Endothelial cell of umbilical vein (primary cell): ENCODE results near the gene CIAO1. TPM values are rescaled to one million over a fixed set of nuclear protein-coding genes. Genes with fewer than 3 reads are reported as not detected.

Experiments
- BruUV-seq: library from RNA; stranded (reverse); fragments of 400-500 nt; replicated peaks from 2 replicates; lab custom pipeline; 2021; lab: Mats Ljungman, UMichigan
- CTCF ChIA-PET: fragments of 300-600, 350-600 bp; sonication (Branson Sonifier 250); formaldehyde crosslinking; loops from one replicate; lab custom pipeline; 2021; ENCODE audit warnings: antibody characterized with exemption, inconsistent platforms; lab: Charles Lee
- POLR2A ChIA-PET: fragments of 300-600, 350-600 bp; sonication (Branson Sonifier 250); formaldehyde crosslinking; loops from one replicate; lab custom pipeline; 2021; ENCODE audit warnings: antibody characterized with exemption, inconsistent platforms; lab: Charles Lee
- DNase-seq: peaks from one replicate; pipeline ENCODE4 v3.0.0-alpha.2; 2011; ENCODE audit warnings: low read depth, low spot score
- FAIRE-seq: peaks from 2 replicates; lab custom pipeline; 2011; peaks lifted over from hg19 to GRCh38; lab: Jason Lieb, UNC
- H2AFZ ChIP-seq: 2 replicates; pipeline ENCODE4 v1.6.0; 2012; ENCODE audit warnings: low read depth, low read length, control low read depth, inconsistent platforms
- H3K27ac ChIP-seq: 2 replicates; pipeline ENCODE4 v1.5.1; 2011; ENCODE audit warnings: low read depth, mild to moderate bottlenecking, control low read depth, low read length, moderate library complexity; ENCODE audit not compliant: insufficient read depth
- H3K27me3 ChIP-seq, 2 experiments: 2 replicates each; pipeline versions ENCODE4 v1.6.0 to v1.6.1; 2011; ENCODE audit warnings: low read length in 2 of 2, mixed read lengths in 1 of 2; ENCODE audit not compliant: control insufficient read depth in 2 of 2, insufficient read depth in 2 of 2
- H3K36me3 ChIP-seq, 2 experiments: 2 replicates in 1 of 2; 3 replicates in 1 of 2; pipeline ENCODE4 v1.5.1; 2011; ENCODE audit warnings: low read length in 2 of 2, mild to moderate bottlenecking in 1 of 2, moderate library complexity in 1 of 2; ENCODE audit not compliant: control insufficient read depth in 2 of 2, insufficient read depth in 2 of 2; ENCODE audit errors: extremely low read depth in 1 of 2
- H3K4me1 ChIP-seq: 3 replicates; pipeline ENCODE4 v1.5.1; 2011; ENCODE audit warnings: mild to moderate bottlenecking, low read length; ENCODE audit not compliant: control insufficient read depth, insufficient read depth; ENCODE audit errors: extremely low read depth
- H3K4me2 ChIP-seq: 2 replicates; pipeline ENCODE4 v1.6.1; 2011; ENCODE audit warnings: low read length, control low read depth, mixed read lengths; ENCODE audit not compliant: insufficient read depth
- H3K4me3 ChIP-seq, 3 experiments: fragments of 200-600 bp in 1 of 3; sonication (generic), shearing (Covaris generic) in 1 of 3; replicated peaks in 1 of 3; 2 replicates each; pipeline ENCODE4 v1.5.1; 2011 to 2016; ENCODE audit warnings: control low read depth in 3 of 3, low read length in 3 of 3, mild to moderate bottlenecking in 2 of 3, inconsistent platforms in 1 of 3, low read depth in 1 of 3, moderate library complexity in 1 of 3; ENCODE audit not compliant: insufficient read depth in 1 of 3
- H3K79me2 ChIP-seq: 2 replicates; pipeline ENCODE4 v1.6.0; 2012; ENCODE audit warnings: low read length, inconsistent platforms; ENCODE audit not compliant: control insufficient read depth, insufficient read depth
- H3K9ac ChIP-seq: replicated peaks from 2 replicates; pipeline ENCODE3; 2011; ENCODE audit warnings: low read length, control low read depth; ENCODE audit not compliant: insufficient read depth; ENCODE audit errors: extremely low read depth
- H3K9me1 ChIP-seq: replicated peaks from 3 replicates; pipeline ENCODE4 v1.6.0; 2011; ENCODE audit warnings: mild to moderate bottlenecking, low read length; ENCODE audit not compliant: control insufficient read depth, insufficient read depth; ENCODE audit errors: extremely low read depth
- H3K9me3 ChIP-seq: replicated peaks from 2 replicates; pipeline ENCODE4 v1.5.1; 2012; ENCODE audit warnings: low read length, inconsistent platforms; ENCODE audit not compliant: control insufficient read depth, insufficient read depth
- H4K20me1 ChIP-seq: replicated peaks from 2 replicates; pipeline ENCODE3; 2011; ENCODE audit warnings: mild to moderate bottlenecking, low read length; ENCODE audit not compliant: control insufficient read depth, insufficient read depth; ENCODE audit errors: extremely low read depth
- EZH2 ChIP-seq: IDR thresholded peaks from 2 replicates; pipeline ENCODE4 v1.6.1; 2012; ENCODE audit warnings: borderline replicate concordance, low read depth, mild to moderate bottlenecking, moderate library complexity, low read length, inconsistent platforms; ENCODE audit not compliant: severe bottlenecking
- FOS ChIP-seq: IDR thresholded peaks from 2 replicates; pipeline ENCODE4 v1.6.1; 2011; ENCODE audit warnings: mild to moderate bottlenecking, low read length, moderate library complexity, borderline replicate concordance; ENCODE audit not compliant: insufficient read depth
- GATA2 ChIP-seq: IDR thresholded peaks from 2 replicates; pipeline ENCODE4 v1.7.0; 2011; ENCODE audit warnings: low read depth, mild to moderate bottlenecking, moderate library complexity, mixed read lengths, low read length; ENCODE audit not compliant: insufficient read length, insufficient read depth
- JUN ChIP-seq: IDR thresholded peaks from 2 replicates; pipeline ENCODE4 v1.6.1; 2011; ENCODE audit warnings: borderline replicate concordance, low read depth; ENCODE audit not compliant: insufficient read length, insufficient read depth
- MYC ChIP-seq: IDR thresholded peaks from one replicate; pipeline ENCODE4 v1.6.1; 2011; ENCODE audit warnings: mild to moderate bottlenecking, low read depth, low read length
- POLR2A ChIP-seq: IDR thresholded peaks from 2 replicates; pipeline ENCODE4 v1.6.1; 2012; ENCODE audit warnings: low read depth, mild to moderate bottlenecking, control low read depth, low read length
- POLR2AphosphoS5 ChIP-seq: IDR thresholded peaks from 2 replicates; pipeline ENCODE4 v1.6.1; 2012; ENCODE audit warnings: low read depth, mild to moderate bottlenecking, control low read depth, low read length, moderate library complexity; ENCODE audit not compliant: insufficient read depth
- dilution Hi-C: fragments of 300-500 bp; cut with MboI; formaldehyde crosslinking; loops from one replicate; pipeline ENCODE4 v1.15.0; 2019; ENCODE audit warnings: low sequenced_read_pairs; ENCODE audit not compliant: extremely low pct_ligation_motif_present
- intact Hi-C: fragments of 100-400 bp; cut with micrococcal nuclease; formaldehyde crosslinking; loops from one replicate; pipeline ENCODE4 v1.10.0; 2022
- polyA plus RNA-seq, 4 experiments: library from polyadenylated mRNA; depleted of rRNA in 3 of 4; stranded (reverse) in 3 of 4; unstranded in 1 of 4; fragments of >200 nt; gene quantifications; 2 replicates each; pipeline versions ENCODE4 v1.2.1 to v1.2.3, GENCODE V29; 2011 to 2012; ENCODE audit warnings: missing spikeins in 1 of 4
- total RNA-seq: library from RNA; stranded (reverse); gene quantifications from 2 replicates; pipeline ENCODE4 v1.2.3, GENCODE V29; 2021
- TF ChIP-seq, protein P1 (sequence below): IDR thresholded peaks from 2 replicates; pipeline ENCODE4 v1.6.1; 2011; ENCODE audit not compliant: insufficient read depth, insufficient read length
- TF ChIP-seq, protein P2 (sequence below), 2 donors: IDR thresholded peaks; 1 replicate in 1 of 2; 2 replicates in 1 of 2; pipeline ENCODE4 v1.5.1; 2011; ENCODE audit warnings: low read length in 2 of 2, mild to moderate bottlenecking in 2 of 2, moderate library complexity in 2 of 2, control low read depth in 1 of 2, inconsistent platforms in 1 of 2, low read depth in 1 of 2; ENCODE audit not compliant: insufficient read depth in 1 of 2; ENCODE audit errors: extremely low read depth in 1 of 2

CIAO1 gene
- total and polyA plus RNA-seq, 2 donors (not counting 3 experiments of a cell fraction or from before 2014, with no cell fraction given) = 70.7 to 119 TPM

DNA sequence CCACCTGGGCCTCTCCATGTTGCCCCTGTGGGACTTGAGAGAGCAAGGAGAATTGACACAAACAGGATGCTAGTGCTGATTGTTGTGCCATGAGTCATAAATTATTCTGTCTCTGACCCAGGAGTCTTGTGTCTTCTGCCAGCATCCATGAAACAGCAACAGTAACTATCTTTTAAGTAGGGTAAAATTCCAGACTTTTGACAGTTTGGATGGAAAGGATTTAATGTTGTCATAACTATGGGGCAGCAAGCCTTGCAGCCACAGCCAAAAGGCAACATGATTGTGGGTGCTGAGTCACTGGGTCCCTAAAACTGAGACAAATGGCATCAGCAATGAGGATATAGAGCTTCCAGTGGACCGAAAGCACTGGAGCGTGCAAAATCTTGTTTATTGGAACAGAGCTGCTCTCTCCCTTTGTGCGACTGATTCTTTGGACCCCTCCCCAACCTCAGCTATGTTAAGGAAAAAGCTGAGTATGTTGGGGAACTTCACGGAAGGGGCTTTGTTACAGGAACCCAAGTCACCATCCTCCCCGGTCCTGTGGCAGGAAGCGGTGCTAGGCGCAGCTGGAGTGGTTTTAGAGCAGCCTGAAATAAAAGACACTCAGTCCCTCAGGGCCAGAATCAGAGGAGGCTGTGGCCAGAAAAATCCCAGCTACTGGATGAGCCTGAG, 49.5 kb downstream of the CIAO1 start:
- CTCF ChIA-PET = interaction anchor here (1.0 to 1.6 kb wide), 2 partner anchors 10 to 20 kb away, joined by 3 to 4 read pairs; partner anchors contain the start of gene ITPRIPL1
- Histone ChIP-seq H3K9me3 (no peaks in the 10 kb centered on the region), H3K4me1 (peaks cover 15% of the 10 kb centered on the region), H3K27ac (peak overlapping the region; percentile 64), H3K4me3 (no peak overlapping the region), H3K79me2 (no peaks in the 10 kb centered on the region), H3K4me2 (peak overlapping the region; percentile 35), H3K27me3 (peaks cover 0 to 2% of the 10 kb centered on the region in 2 experiments), H3K9ac (no peak overlapping the region), H3K9me1 (no peaks in the 10 kb centered on the region), H4K20me1 (no peaks in the 10 kb centered on the region), H3K36me3 (no peaks in the 10 kb centered on the region), H2AFZ (peak overlapping the region; percentile 76)
- TF ChIP-seq POLR2A (no peak), JUN (peak; percentile 61), MYC (no peak), GATA2 (no peak), POLR2AphosphoS5 (no peak), FOS (peak; percentile 42), EZH2 (no peak)
- TF ChIP-seq, protein P1, sequence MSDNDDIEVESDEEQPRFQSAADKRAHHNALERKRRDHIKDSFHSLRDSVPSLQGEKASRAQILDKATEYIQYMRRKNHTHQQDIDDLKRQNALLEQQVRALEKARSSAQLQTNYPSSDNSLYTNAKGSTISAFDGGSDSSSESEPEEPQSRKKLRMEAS = no peak
- TF ChIP-seq, protein P2, sequence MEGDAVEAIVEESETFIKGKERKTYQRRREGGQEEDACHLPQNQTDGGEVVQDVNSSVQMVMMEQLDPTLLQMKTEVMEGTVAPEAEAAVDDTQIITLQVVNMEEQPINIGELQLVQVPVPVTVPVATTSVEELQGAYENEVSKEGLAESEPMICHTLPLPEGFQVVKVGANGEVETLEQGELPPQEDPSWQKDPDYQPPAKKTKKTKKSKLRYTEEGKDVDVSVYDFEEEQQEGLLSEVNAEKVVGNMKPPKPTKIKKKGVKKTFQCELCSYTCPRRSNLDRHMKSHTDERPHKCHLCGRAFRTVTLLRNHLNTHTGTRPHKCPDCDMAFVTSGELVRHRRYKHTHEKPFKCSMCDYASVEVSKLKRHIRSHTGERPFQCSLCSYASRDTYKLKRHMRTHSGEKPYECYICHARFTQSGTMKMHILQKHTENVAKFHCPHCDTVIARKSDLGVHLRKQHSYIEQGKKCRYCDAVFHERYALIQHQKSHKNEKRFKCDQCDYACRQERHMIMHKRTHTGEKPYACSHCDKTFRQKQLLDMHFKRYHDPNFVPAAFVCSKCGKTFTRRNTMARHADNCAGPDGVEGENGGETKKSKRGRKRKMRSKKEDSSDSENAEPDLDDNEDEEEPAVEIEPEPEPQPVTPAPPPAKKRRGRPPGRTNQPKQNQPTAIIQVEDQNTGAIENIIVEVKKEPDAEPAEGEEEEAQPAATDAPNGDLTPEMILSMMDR (IDR thresholded peaks at IDR 0.05; ENCODE audit: extremely low read depth in 1 of 2, insufficient read depth in 1 of 2, low read depth in 1 of 2, low read length in 2 of 2) = no peak
- POLR2A ChIA-PET = no interaction called here
- no TSS peak for BruUV-seq
- FAIRE-seq (peak; percentile 94), DNase-seq (peak; percentile 36)
- dilution Hi-C loops (no loop called here), intact Hi-C loops (no loop called here)
